HG02943 (cell line): Measurements from ENCODE around the gene POLD4.

ENCODE experiments used
- ATAC-seq: cut with Tn5 transposase; IDR thresholded peaks from one replicate; pipeline ENCODE4 v1.9.1; 2021; ENCODE audit warnings: mild to moderate bottlenecking, low read depth, moderate library complexity; ENCODE audit not compliant: unreplicated experiment

POLD4 gene

GRCh38 chr11:67355023-67355793, 1.9 kb upstream of the POLD4 start:
- ATAC-seq = no peak

- ATAC-seq = no peak
Observed at GRCh38 chr11:67354075-67355022, 1.0 kb upstream of the POLD4 start.

DNA sequence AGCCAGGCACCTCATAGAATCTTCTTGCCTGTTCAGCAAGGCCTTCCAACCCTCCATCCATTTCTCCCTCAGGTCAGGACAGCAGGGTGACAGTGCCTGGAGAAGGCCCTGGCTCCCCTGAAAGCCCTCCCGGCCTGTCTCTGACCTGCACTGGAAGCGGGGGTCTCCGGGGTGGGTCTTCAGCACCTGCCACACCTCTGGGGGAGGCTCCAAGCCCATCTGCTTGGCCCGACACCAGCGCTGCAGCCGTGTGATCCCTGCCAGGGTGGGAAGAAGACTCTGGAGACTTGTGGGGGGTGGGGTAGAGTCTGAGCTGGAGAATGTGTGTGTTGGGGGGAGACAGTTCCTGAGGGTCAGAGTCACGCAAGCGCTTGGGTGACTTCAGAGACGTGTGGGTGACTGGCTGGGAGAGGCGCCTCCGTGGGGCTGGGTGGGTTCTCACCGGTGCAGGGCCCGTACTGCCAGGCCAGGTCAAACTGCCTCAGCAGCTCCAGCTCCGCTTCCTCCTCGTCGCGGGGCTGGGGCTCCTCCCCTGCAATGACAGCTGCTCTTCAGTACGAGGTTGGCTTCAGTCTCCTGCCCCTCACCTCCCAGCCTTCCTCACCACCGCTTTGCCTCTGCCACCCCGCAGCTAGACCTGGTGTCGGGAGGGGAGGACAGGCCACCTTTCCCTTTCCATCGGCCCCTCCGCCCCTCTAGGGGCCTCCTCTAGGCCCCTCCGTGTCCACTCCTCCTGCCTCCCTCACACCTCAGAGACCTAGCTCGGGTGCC, 615 bp downstream of the POLD4 start:
- ATAC-seq = peak; percentile 7

- no peak for ATAC-seq
Observed at GRCh38 chr11:67351275-67352005, 1.9 kb downstream of the POLD4 start.

- ATAC-seq = no peak
Observed at GRCh38 chr11:67349928-67350465, 3.3 kb downstream of the POLD4 start.

GRCh38 chr11:67349457-67349856, 3.9 kb downstream of the POLD4 start:
- ATAC-seq = no peak

GRCh38 chr11:67349036-67349435, 4.3 kb downstream of the POLD4 start:
- no peak for ATAC-seq

- ATAC-seq = no peak
Observed at GRCh38 chr11:67347964-67348749, 5.2 kb downstream of the POLD4 start.

DNA sequence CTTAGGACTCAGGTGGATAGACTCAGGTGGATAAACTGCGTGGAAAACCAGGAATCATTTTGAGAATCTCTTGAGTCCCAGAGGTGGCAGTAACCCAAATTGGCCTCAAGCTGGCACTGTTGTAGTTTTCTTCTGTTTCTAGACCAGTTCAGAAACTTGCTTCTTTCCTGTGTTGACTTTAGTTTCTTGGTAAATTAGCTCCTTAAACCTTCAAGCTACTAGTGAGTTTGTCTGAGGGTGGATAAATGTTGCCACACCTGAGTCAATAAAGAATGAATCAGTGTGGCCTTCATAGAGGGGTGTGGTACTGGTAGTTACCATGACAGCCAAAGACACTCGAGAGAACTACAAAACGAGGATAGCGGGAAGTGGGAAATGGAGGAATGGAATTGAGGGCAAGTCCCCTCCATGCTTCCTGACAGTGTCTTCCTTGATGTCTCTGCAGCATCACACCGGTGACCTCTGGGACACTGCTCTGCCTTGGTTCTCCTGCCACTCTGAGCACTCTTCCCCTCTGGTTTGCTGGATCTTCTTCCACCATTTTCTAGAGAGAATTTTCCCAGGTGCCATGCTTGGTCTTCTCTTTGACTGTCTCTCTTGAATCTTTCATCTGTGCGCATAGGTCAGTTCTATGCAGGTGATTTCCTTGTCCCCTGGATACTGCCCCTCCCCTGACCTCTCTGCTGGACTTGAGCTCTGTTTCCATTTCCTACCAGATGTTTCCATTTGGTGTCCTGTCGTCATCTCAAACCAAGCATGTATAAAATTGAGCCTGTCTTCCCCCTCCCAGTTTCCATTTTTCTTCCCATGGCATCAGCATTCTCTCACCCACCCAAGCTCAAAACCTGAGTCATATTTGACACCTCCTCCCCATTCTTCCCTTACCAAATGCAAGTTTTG, 7.2 kb downstream of the POLD4 start:
- ATAC-seq = no peak

- no peak for ATAC-seq
Observed at GRCh38 chr11:67345247-67345919, 8.0 kb downstream of the POLD4 start.

- ATAC-seq = no peak
Observed at GRCh38 chr11:67344264-67344663, 9.1 kb downstream of the POLD4 start.

GRCh38 chr11:67337257-67337656, 16.1 kb downstream of the POLD4 start:
- ATAC-seq = no peak

GRCh38 chr11:67332081-67332691, 21.2 kb downstream of the POLD4 start:
- no peak for ATAC-seq

GRCh38 chr11:67323526-67323925, 29.8 kb downstream of the POLD4 start:
- ATAC-seq = no peak

DNA sequence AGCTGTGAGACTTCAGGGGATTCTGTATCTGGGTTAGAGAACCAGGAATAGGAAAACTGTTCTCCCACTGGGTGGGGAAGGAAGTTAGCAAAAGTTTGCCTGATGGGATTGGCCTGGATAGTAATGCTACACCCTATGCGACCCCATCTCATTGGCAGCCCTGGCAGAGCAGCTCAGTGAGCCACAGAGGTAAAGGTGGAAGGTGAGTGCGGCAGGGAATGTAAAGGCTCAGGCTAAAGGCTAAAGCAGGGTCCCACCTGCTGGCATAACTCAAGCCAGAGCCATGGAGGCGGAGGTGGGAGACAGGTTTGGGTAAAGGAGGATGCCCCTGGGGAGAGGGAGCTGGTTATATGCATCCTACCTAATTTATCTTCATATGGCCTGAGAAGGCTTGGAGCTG, 31.3 kb downstream of the POLD4 start:
- no peak for ATAC-seq

DNA sequence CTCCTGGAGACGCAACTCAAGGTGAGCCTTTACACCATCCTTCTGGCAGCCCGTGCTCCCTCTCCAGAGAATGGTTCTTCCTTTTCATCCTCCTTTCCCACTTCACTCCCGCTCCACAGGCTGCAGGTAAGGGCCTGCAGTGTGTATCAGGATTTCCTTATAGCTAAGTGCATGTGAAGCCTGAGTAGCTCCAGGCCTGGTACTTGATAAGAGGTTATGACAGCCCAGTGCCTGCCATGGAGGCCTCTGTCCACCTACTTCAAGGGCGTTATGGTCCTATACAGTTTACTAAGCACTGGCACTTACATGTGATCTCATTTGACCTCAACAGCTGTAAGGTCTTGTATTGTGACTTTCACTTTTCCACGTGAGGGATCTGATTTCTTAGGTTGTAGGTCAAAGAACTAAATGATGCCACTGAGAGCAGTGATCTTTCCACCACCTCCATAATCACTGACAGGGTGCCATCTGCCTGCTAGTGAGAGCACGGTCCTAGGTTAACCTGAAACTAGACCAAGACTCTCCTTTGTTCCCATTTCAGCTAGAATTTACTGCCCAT, 32.0 kb downstream of the POLD4 start:
- ATAC-seq = no peak

GRCh38 chr11:67320691-67321090, 32.7 kb downstream of the POLD4 start:
- ATAC-seq = no peak
